ENCODE results near the gene SMYD4.

GRCh38 chr17:1830288-1830687 is 586 bp upstream of the SMYD4 start:
- no peak for TF ChIP-seq CHD2 (IDR thresholded peaks at IDR 0.05; ENCODE audit: borderline replicate concordance, low read depth, low read length)
- no peak for TF ChIP-seq JUNB (IDR thresholded peaks at IDR 0.05)
- no peak for TF ChIP-seq GABPA (IDR thresholded peaks at IDR 0.05; ENCODE audit: low read depth)
- no peak for TF ChIP-seq CEBPB (IDR thresholded peaks at IDR 0.05; ENCODE audit: borderline replicate concordance in 1 of 2, low read depth in 2 of 2, low read length in 2 of 2)
- TF ChIP-seq USF1 (IDR thresholded peaks at IDR 0.05; ENCODE audit: borderline replicate concordance, extremely low read length, insufficient read depth, low read depth, low read length): no peak
- TF ChIP-seq CBFB (IDR thresholded peaks at IDR 0.05; ENCODE audit: low read depth): 0 out of 2 replicates have a peak, but pooled peaks have one; percentile 12
- no peak for TF ChIP-seq MXI1 (IDR thresholded peaks at IDR 0.05; ENCODE audit: low read depth, low read length)
- TF ChIP-seq BMI1 (IDR thresholded peaks at IDR 0.05; ENCODE audit: borderline replicate concordance): no peak
- no peak for TF ChIP-seq CHD1 (IDR thresholded peaks at IDR 0.05; ENCODE audit: low read depth, low read length)
- TF ChIP-seq, protein P1, sequence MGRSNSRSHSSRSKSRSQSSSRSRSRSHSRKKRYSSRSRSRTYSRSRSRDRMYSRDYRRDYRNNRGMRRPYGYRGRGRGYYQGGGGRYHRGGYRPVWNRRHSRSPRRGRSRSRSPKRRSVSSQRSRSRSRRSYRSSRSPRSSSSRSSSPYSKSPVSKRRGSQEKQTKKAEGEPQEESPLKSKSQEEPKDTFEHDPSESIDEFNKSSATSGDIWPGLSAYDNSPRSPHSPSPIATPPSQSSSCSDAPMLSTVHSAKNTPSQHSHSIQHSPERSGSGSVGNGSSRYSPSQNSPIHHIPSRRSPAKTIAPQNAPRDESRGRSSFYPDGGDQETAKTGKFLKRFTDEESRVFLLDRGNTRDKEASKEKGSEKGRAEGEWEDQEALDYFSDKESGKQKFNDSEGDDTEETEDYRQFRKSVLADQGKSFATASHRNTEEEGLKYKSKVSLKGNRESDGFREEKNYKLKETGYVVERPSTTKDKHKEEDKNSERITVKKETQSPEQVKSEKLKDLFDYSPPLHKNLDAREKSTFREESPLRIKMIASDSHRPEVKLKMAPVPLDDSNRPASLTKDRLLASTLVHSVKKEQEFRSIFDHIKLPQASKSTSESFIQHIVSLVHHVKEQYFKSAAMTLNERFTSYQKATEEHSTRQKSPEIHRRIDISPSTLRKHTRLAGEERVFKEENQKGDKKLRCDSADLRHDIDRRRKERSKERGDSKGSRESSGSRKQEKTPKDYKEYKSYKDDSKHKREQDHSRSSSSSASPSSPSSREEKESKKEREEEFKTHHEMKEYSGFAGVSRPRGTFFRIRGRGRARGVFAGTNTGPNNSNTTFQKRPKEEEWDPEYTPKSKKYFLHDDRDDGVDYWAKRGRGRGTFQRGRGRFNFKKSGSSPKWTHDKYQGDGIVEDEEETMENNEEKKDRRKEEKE (IDR thresholded peaks at IDR 0.05): no peak

Data from GM12878 (cell line).